Inflammatory macrophage treated with lipopolysaccharide for 4 hours (primary cell): Measurements from ENCODE around the gene KCTD8.
"Not testable (repeated sequence)": the region's sequence is repeated elsewhere in the genome, so short reads cannot be mapped to it uniquely, and the experiment has no call there.

Source experiments
- DNase-seq: peaks from one replicate; pipeline ENCODE4 v3.0.0-alpha.2; 2020

The KCTD8 gene

GRCh38 chr4:44320833-44321232 is 127.8 kb downstream of the KCTD8 start:
- no peak for DNase-seq

GRCh38 chr4:44319129-44319528 is 129.5 kb downstream of the KCTD8 start:
- DNase-seq, result no peak

GRCh38 chr4:44313702-44314101 is 134.9 kb downstream of the KCTD8 start:
- DNase-seq, result no peak

GRCh38 chr4:44287505-44287904 is 161.1 kb downstream of the KCTD8 start:
- DNase-seq, result no peak

GRCh38 chr4:44279469-44279868 is 169.1 kb downstream of the KCTD8 start:
- DNase-seq, result no peak

- no peak for DNase-seq
Observed at GRCh38 chr4:44279066-44279465, 169.5 kb downstream of the KCTD8 start.

- DNase-seq, result no peak
Observed at GRCh38 chr4:44257461-44257860, 191.1 kb downstream of the KCTD8 start.

GRCh38 chr4:44256414-44256813 is 192.2 kb downstream of the KCTD8 start:
- DNase-seq, result no peak

- no peak for DNase-seq
Observed at GRCh38 chr4:44237643-44238042, 211.0 kb downstream of the KCTD8 start.

- no peak for DNase-seq
Observed at GRCh38 chr4:44235897-44236296, 212.7 kb downstream of the KCTD8 start.

GRCh38 chr4:44232262-44232661 is 216.3 kb downstream of the KCTD8 start:
- no peak for DNase-seq

- no peak for DNase-seq
Observed at GRCh38 chr4:44231006-44231405, 217.6 kb downstream of the KCTD8 start.

- DNase-seq, result no peak
Observed at GRCh38 chr4:44228326-44228725, 220.3 kb downstream of the KCTD8 start.

- no peak for DNase-seq
Observed at GRCh38 chr4:44221407-44221806, 227.2 kb downstream of the KCTD8 start.

- DNase-seq, result no peak
Observed at GRCh38 chr4:44210750-44211149, 237.9 kb downstream of the KCTD8 start.

- no peak for DNase-seq
Observed at GRCh38 chr4:44196796-44197195, 251.8 kb downstream of the KCTD8 start.

- DNase-seq, result no peak
Observed at GRCh38 chr4:44194365-44194764, 254.2 kb downstream of the KCTD8 start.

GRCh38 chr4:44186850-44187246 is 261.8 kb downstream of the KCTD8 start:
- DNase-seq, result no peak

GRCh38 chr4:44186096-44186849 is 262.3 kb downstream of the KCTD8 start:
- DNase-seq, result no peak

- not testable (repeated sequence) for DNase-seq
Observed at GRCh38 chr4:44181491-44182349, 266.9 kb downstream of the KCTD8 start.

GRCh38 chr4:44167766-44168165 is 280.8 kb downstream of the KCTD8 start:
- not testable (repeated sequence) for DNase-seq

- DNase-seq, result no peak
Observed at GRCh38 chr4:44165938-44166337, 282.7 kb downstream of the KCTD8 start.

- no peak for DNase-seq
Observed at GRCh38 chr4:44162538-44163270, 285.9 kb downstream of the KCTD8 start.
